ENCODE results near the gene SMPX. TPM values are rescaled to one million over a fixed set of nuclear protein-coding genes. Genes with fewer than 3 reads are reported as not detected.

Gene SMPX
- total RNA-seq, 3 donors from 2014 or later (not counting 1 experiment from before 2014, with no cell fraction given) = not detected

DNA sequence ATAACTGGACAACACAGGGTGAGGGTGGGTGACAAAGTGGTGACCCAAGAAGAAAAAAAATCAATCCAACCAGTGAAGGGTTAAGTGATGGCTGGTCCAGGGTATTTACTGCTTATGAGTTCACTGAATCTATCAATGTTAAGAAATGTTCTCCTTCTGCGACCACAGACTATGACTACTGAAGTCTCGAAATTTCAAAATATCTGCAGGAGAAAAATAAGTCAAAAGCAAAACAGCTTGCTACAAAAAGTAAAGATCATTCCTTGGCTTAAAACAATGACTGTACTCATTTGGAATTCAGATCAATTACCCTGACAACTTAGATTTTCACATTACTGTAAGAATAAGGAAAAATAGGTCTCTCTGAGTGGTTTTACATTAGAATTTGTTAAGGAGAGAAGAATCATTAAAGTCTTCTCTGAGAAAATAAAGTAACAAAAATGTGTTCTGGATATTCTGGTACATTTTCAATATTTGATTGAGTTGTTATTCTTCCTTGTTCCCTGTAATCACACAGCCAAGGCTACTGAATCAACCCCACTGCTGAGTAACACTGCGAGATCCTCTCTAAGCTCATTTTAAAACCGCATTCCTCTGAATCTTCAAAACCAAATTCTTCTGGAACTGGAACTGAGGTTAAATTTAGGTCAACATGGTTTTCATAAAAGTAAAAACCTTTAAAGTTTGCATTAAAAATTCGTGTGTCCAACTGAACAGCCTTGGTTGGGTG is 22.7 kb downstream of the SMPX start:
- Histone ChIP-seq H3K27me3 (ENCODE audit: control insufficient read depth, insufficient read depth, low read length) (no peaks in the 10 kb centered on the region), H3K27ac (ENCODE audit: low read length) (no peak overlapping the region), H3K9me3 (ENCODE audit: control insufficient read depth, insufficient read depth, low read length) (no peaks in the 10 kb centered on the region), H3K4me1 (ENCODE audit: control insufficient read depth, insufficient read depth, low read length) (no peaks in the 10 kb centered on the region), H3K4me3 (ENCODE audit: low read length) (no peak overlapping the region), H3K36me3 (ENCODE audit: control insufficient read depth, insufficient read depth, low read length) (no peaks in the 10 kb centered on the region)
- TF ChIP-seq, protein P1, sequence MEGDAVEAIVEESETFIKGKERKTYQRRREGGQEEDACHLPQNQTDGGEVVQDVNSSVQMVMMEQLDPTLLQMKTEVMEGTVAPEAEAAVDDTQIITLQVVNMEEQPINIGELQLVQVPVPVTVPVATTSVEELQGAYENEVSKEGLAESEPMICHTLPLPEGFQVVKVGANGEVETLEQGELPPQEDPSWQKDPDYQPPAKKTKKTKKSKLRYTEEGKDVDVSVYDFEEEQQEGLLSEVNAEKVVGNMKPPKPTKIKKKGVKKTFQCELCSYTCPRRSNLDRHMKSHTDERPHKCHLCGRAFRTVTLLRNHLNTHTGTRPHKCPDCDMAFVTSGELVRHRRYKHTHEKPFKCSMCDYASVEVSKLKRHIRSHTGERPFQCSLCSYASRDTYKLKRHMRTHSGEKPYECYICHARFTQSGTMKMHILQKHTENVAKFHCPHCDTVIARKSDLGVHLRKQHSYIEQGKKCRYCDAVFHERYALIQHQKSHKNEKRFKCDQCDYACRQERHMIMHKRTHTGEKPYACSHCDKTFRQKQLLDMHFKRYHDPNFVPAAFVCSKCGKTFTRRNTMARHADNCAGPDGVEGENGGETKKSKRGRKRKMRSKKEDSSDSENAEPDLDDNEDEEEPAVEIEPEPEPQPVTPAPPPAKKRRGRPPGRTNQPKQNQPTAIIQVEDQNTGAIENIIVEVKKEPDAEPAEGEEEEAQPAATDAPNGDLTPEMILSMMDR (IDR thresholded peaks at IDR 0.05) = no peak
- ATAC-seq (no peak), DNase-seq (no peak)
- Mint-ChIP-seq H3K9me3 (peaks cover 0 to 2% of the 10 kb centered on the region in 2 donors), H3K27me3 (ENCODE audit: low read depth in 2 of 2) (peaks cover 0 to 42% of the 10 kb centered on the region in 2 donors), H3K27ac (no peak overlapping the region), H3K4me1 (no peaks in the 10 kb centered on the region), H3K36me3 (no peaks in the 10 kb centered on the region), H3K4me3 (no peak overlapping the region)
- WGBS (ENCODE audit: insufficient coverage) = 89% methylated on average over 2 of the region's 5 CpGs
- intact Hi-C loops (cut with micrococcal nuclease) = no loop called here

DNA sequence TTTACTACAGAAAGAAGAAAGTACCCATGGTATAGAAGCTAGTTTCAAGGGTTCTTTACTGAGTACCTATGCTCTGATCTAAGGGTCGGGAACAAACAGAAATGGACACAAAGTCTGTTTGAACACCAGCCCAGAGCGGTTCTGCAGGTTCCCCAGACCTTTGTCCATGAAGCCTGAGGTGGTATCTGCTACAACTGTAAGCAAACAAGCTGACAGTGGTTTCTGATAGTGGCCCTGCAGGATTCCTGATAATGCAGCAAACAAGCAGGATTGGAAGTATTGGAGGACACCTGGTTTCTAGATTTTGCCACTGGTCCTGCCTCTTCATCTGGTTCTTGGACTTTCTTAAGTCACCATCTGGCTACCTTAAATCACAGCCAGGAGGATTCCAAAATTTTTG is 23.7 kb downstream of the SMPX start:
- Histone ChIP-seq H3K27me3 (ENCODE audit: control insufficient read depth, insufficient read depth, low read length) (no peaks in the 10 kb centered on the region), H3K4me1 (ENCODE audit: control insufficient read depth, insufficient read depth, low read length) (no peaks in the 10 kb centered on the region), H3K36me3 (ENCODE audit: control insufficient read depth, insufficient read depth, low read length) (no peaks in the 10 kb centered on the region), H3K9me3 (ENCODE audit: control insufficient read depth, insufficient read depth, low read length) (no peaks in the 10 kb centered on the region), H3K4me3 (ENCODE audit: low read length) (no peak overlapping the region), H3K27ac (ENCODE audit: low read length) (no peak overlapping the region)
- TF ChIP-seq, protein P1 (IDR thresholded peaks at IDR 0.05) = no peak
- Mint-ChIP-seq H3K36me3 (no peaks in the 10 kb centered on the region), H3K9me3 (peaks cover 0 to 2% of the 10 kb centered on the region in 2 donors), H3K4me3 (no peak overlapping the region), H3K27ac (no peak overlapping the region), H3K4me1 (no peaks in the 10 kb centered on the region), H3K27me3 (ENCODE audit: low read depth in 2 of 2) (peaks cover 0 to 42% of the 10 kb centered on the region in 2 donors)
- ATAC-seq = no peak
- no peak for DNase-seq
- WGBS (ENCODE audit: insufficient coverage) = 61% methylated on average over 2 of the region's 2 CpGs
- intact Hi-C loops (cut with micrococcal nuclease) = no loop called here

DNA sequence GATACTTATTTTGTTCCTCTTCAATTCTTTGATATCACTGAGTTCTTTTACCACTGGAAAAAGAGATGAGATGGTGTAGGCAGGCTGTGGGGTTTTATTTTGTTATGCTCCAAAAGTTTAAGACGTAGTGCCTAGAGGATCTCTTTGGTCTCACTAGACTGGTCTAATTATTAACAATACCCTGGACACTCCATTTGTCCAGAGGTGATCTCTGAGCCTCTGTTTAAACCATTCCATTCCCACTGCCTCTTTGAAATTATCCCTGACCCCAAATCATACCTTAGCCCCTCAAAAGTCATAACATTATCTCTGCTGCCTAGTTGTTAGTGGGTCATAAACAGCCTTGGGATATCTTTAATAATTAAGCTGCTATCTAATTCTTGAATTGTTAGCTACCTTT is 24.2 kb downstream of the SMPX start:
- Histone ChIP-seq H3K9me3 (ENCODE audit: control insufficient read depth, insufficient read depth, low read length) (no peaks in the 10 kb centered on the region), H3K4me1 (ENCODE audit: control insufficient read depth, insufficient read depth, low read length) (no peaks in the 10 kb centered on the region), H3K27ac (ENCODE audit: low read length) (no peak overlapping the region), H3K27me3 (ENCODE audit: control insufficient read depth, insufficient read depth, low read length) (no peaks in the 10 kb centered on the region), H3K36me3 (ENCODE audit: control insufficient read depth, insufficient read depth, low read length) (no peaks in the 10 kb centered on the region), H3K4me3 (ENCODE audit: low read length) (no peak overlapping the region)
- ATAC-seq (no peak), DNase-seq (no peak)
- intact Hi-C loops (cut with micrococcal nuclease) = no loop called here
- Mint-ChIP-seq H3K4me1 (no peaks in the 10 kb centered on the region), H3K27me3 (ENCODE audit: low read depth in 2 of 2) (peaks cover 0 to 42% of the 10 kb centered on the region in 2 donors), H3K27ac (no peak overlapping the region), H3K9me3 (peaks cover 0 to 2% of the 10 kb centered on the region in 2 donors), H3K4me3 (no peak overlapping the region), H3K36me3 (no peaks in the 10 kb centered on the region)
- 29% methylated on average over 1 of the region's 1 CpG for WGBS (ENCODE audit: insufficient coverage)
- TF ChIP-seq, protein P1 (IDR thresholded peaks at IDR 0.05) = no peak

DNA sequence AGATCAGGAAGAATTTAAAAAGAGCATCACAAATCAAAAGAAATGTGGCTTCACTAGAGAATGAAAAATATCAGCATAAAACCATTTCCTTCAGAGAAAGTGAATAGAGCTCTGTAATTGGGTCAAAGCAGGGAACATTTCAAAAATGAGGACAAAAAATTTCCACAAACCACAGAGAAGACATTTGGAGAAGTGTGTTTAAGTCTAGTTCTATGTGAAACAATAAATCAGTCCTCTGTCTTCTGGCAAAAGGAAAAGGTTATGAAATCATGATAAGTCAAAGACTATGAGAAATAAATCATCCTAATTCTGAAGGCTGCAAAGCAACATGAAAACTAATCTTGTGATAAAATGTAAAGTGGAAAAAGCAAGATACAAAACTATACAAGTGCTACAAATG is 27.9 kb downstream of the SMPX start:
- Mint-ChIP-seq H3K9me3 (peaks cover 0 to 2% of the 10 kb centered on the region in 2 donors), H3K4me1 (no peaks in the 10 kb centered on the region)

More for the DNA sequence above, 27.9 kb downstream of the SMPX start:
- TF ChIP-seq, protein P1 (IDR thresholded peaks at IDR 0.05) = no peak
- DNase-seq (no peak), ATAC-seq (no peak)
- Histone ChIP-seq H3K4me3 (ENCODE audit: low read length) (no peak overlapping the region), H3K4me1 (ENCODE audit: control insufficient read depth, insufficient read depth, low read length) (no peaks in the 10 kb centered on the region), H3K27ac (ENCODE audit: low read length) (no peak overlapping the region), H3K27me3 (ENCODE audit: control insufficient read depth, insufficient read depth, low read length) (no peaks in the 10 kb centered on the region), H3K36me3 (ENCODE audit: control insufficient read depth, insufficient read depth, low read length) (no peaks in the 10 kb centered on the region), H3K9me3 (ENCODE audit: control insufficient read depth, insufficient read depth, low read length) (no peaks in the 10 kb centered on the region)
- Mint-ChIP-seq H3K27me3 (ENCODE audit: low read depth in 2 of 2) (peaks cover 3 to 26% of the 10 kb centered on the region in 2 donors), H3K27ac (no peak overlapping the region), H3K36me3 (no peaks in the 10 kb centered on the region), H3K4me3 (no peak overlapping the region)
- intact Hi-C loops (cut with micrococcal nuclease) = no loop called here
